ENCODE data around the gene NPY. TPM values are rescaled to one million over a fixed set of nuclear protein-coding genes. Genes with fewer than 3 reads are reported as not detected.

Gene NPY
- polyA plus RNA-seq, 1 donor (not counting 4 experiments of a cell fraction or from before 2014, with no cell fraction given), result not detected

DNA sequence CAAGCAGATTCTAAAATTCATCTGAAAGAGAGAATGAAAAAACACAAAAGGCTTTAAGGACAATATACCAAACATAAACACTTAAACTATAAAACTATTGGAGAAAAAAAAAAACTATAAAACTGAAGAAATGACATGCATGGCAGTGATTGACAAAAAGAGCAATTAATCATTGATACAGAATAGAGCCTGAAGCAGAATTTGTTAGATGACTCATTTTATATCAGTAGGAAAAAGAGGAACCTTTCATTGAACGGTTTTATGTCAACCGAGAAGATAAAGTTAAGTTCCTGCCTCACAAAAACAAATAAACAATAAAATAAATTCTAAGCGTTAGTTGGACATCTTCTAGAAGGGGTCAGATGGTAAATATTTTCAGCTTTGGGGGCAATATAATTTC is 23.3 kb downstream of the NPY start:
- TF ChIP-seq EZH2 (IDR thresholded peaks at IDR 0.05; ENCODE audit: low read length), result no peak
- no peak overlapping the region for H3K4me3 ChIP-seq (ENCODE audit: control insufficient read depth in 2 of 3, extremely low read depth in 1 of 3, insufficient read depth in 2 of 3, low read depth in 1 of 3, low read length in 3 of 3)
- no peaks in the 10 kb centered on the region for H3K4me1 ChIP-seq (ENCODE audit: control insufficient read depth, extremely low read depth, insufficient read depth, low read length)
- no peak overlapping the region for H3K27ac ChIP-seq (ENCODE audit: control insufficient read depth, insufficient read depth, low read length)
- no peaks in the 10 kb centered on the region for H3K79me2 ChIP-seq (ENCODE audit: control insufficient read depth, insufficient read depth, low read length)
- H4K20me1 ChIP-seq (ENCODE audit: control insufficient read depth, extremely low read depth, insufficient read depth, low read length), result no peaks in the 10 kb centered on the region
- no peak for DNase-seq (ENCODE audit: low read depth, low spot score)
- H3K9ac ChIP-seq (ENCODE audit: control insufficient read depth, extremely low read depth, insufficient read depth, low read length), result no peak overlapping the region
- H3K27me3 ChIP-seq (ENCODE audit: control insufficient read depth, extremely low read depth, insufficient read depth, low read length), result peaks cover 6% of the 10 kb centered on the region
- H2AFZ ChIP-seq (ENCODE audit: control insufficient read depth, low read length), result no peak overlapping the region
- H3K9me1 ChIP-seq (ENCODE audit: control insufficient read depth, extremely low read depth, insufficient read depth, low read length), result no peaks in the 10 kb centered on the region
- H3K4me2 ChIP-seq (ENCODE audit: control insufficient read depth, extremely low read depth, insufficient read depth, low read depth, low read length), result no peak overlapping the region
- H3K36me3 ChIP-seq (ENCODE audit: control insufficient read depth in 2 of 2, extremely low read depth in 1 of 2, insufficient read depth in 2 of 2, low read length in 2 of 2), result no peaks in the 10 kb centered on the region
- dilution Hi-C loops (cut with MboI; ENCODE audit: extremely low pct_ligation_motif_present, low sequenced_read_pairs), result no loop called here
- FAIRE-seq, result no peak
- no peaks in the 10 kb centered on the region for H3K9me3 ChIP-seq (ENCODE audit: control insufficient read depth, low read depth, low read length)

GRCh38 chr7:24312588-24312987 is 28.6 kb downstream of the NPY start:
- H3K9ac ChIP-seq (ENCODE audit: control insufficient read depth, extremely low read depth, insufficient read depth, low read length), result no peak overlapping the region
- H3K4me2 ChIP-seq (ENCODE audit: control insufficient read depth, extremely low read depth, insufficient read depth, low read depth, low read length), result no peak overlapping the region
- no peaks in the 10 kb centered on the region for H4K20me1 ChIP-seq (ENCODE audit: control insufficient read depth, extremely low read depth, insufficient read depth, low read length)
- dilution Hi-C loops (cut with MboI; ENCODE audit: extremely low pct_ligation_motif_present, low sequenced_read_pairs), result no loop called here
- no peak for TF ChIP-seq EZH2 (IDR thresholded peaks at IDR 0.05; ENCODE audit: low read length)
- TF ChIP-seq CTCF (optimal IDR thresholded peaks at IDR 0.05 in 1 of 3, IDR thresholded peaks at IDR 0.05 in 1 of 3, conservative IDR thresholded peaks at IDR 0.05 in 1 of 3; ENCODE audit: extremely low read depth in 1 of 3, insufficient read depth in 2 of 3, low read length in 3 of 3), result no peak
- peaks cover 6% of the 10 kb centered on the region for H3K27me3 ChIP-seq (ENCODE audit: control insufficient read depth, extremely low read depth, insufficient read depth, low read length)
- no peak overlapping the region for H3K27ac ChIP-seq (ENCODE audit: control insufficient read depth, insufficient read depth, low read length)
- H3K4me1 ChIP-seq (ENCODE audit: control insufficient read depth, extremely low read depth, insufficient read depth, low read length), result no peaks in the 10 kb centered on the region
- H2AFZ ChIP-seq (ENCODE audit: control insufficient read depth, low read length), result no peak overlapping the region
- FAIRE-seq, result no peak
- no peaks in the 10 kb centered on the region for H3K36me3 ChIP-seq (ENCODE audit: control insufficient read depth in 2 of 2, extremely low read depth in 1 of 2, insufficient read depth in 2 of 2, low read length in 2 of 2)
- H3K4me3 ChIP-seq (ENCODE audit: control insufficient read depth in 2 of 3, extremely low read depth in 1 of 3, insufficient read depth in 2 of 3, low read depth in 1 of 3, low read length in 3 of 3), result no peak overlapping the region
- no peaks in the 10 kb centered on the region for H3K79me2 ChIP-seq (ENCODE audit: control insufficient read depth, insufficient read depth, low read length)
- no peak for DNase-seq (ENCODE audit: low read depth, low spot score)
- no peaks in the 10 kb centered on the region for H3K9me1 ChIP-seq (ENCODE audit: control insufficient read depth, extremely low read depth, insufficient read depth, low read length)
- no peaks in the 10 kb centered on the region for H3K9me3 ChIP-seq (ENCODE audit: control insufficient read depth, low read depth, low read length)

- Histone ChIP-seq H3K4me2 (ENCODE audit: control insufficient read depth, extremely low read depth, insufficient read depth, low read depth, low read length) (no peak overlapping the region), H3K27me3 (ENCODE audit: control insufficient read depth, extremely low read depth, insufficient read depth, low read length) (peaks cover 6% of the 10 kb centered on the region), H3K9ac (ENCODE audit: control insufficient read depth, extremely low read depth, insufficient read depth, low read length) (no peak overlapping the region), H3K27ac (ENCODE audit: control insufficient read depth, insufficient read depth, low read length) (no peak overlapping the region), H3K79me2 (ENCODE audit: control insufficient read depth, insufficient read depth, low read length) (no peaks in the 10 kb centered on the region), H3K36me3 (ENCODE audit: control insufficient read depth in 2 of 2, extremely low read depth in 1 of 2, insufficient read depth in 2 of 2, low read length in 2 of 2) (no peaks in the 10 kb centered on the region), H3K9me1 (ENCODE audit: control insufficient read depth, extremely low read depth, insufficient read depth, low read length) (no peaks in the 10 kb centered on the region), H4K20me1 (ENCODE audit: control insufficient read depth, extremely low read depth, insufficient read depth, low read length) (no peaks in the 10 kb centered on the region), H3K4me1 (ENCODE audit: control insufficient read depth, extremely low read depth, insufficient read depth, low read length) (no peaks in the 10 kb centered on the region), H3K4me3 (ENCODE audit: control insufficient read depth in 2 of 3, extremely low read depth in 1 of 3, insufficient read depth in 2 of 3, low read depth in 1 of 3, low read length in 3 of 3) (no peak overlapping the region), H2AFZ (ENCODE audit: control insufficient read depth, low read length) (no peak overlapping the region), H3K9me3 (ENCODE audit: control insufficient read depth, low read depth, low read length) (no peaks in the 10 kb centered on the region)
- TF ChIP-seq CTCF (optimal IDR thresholded peaks at IDR 0.05 in 1 of 3, IDR thresholded peaks at IDR 0.05 in 1 of 3, conservative IDR thresholded peaks at IDR 0.05 in 1 of 3; ENCODE audit: extremely low read depth in 1 of 3, insufficient read depth in 2 of 3, low read length in 3 of 3) (no peak), EZH2 (IDR thresholded peaks at IDR 0.05; ENCODE audit: low read length) (no peak)
- FAIRE-seq (no peak), DNase-seq (ENCODE audit: low read depth, low spot score) (no peak)
- dilution Hi-C loops (cut with MboI; ENCODE audit: extremely low pct_ligation_motif_present, low sequenced_read_pairs), result no loop called here
Observed at GRCh38 chr7:24313777-24314176, 29.8 kb downstream of the NPY start.
